Activated B cell treated with CpG ODN at 0.5 μM for 24 hours (primary cell): ENCODE measurements around the gene TM4SF18. TPM values are rescaled to one million over a fixed set of nuclear protein-coding genes. Genes with fewer than 3 reads are reported as not detected.

Experiments
- ATAC-seq: fragments of 200-7000 bp; cut with Tn5 transposase; one replicate; pipeline ENCODE4 v1.10.0; 2021; ENCODE audit warnings: low read depth, mild to moderate bottlenecking, moderate library complexity
- CTCF ChIA-PET: fragments of 350-600 bp; sonication (Branson Sonifier 250); formaldehyde crosslinking; loops from one replicate; lab custom pipeline; 2021; ENCODE audit warnings: antibody characterized with exemption; lab: Charles Lee
- POLR2A ChIA-PET: fragments of 350-600 bp; sonication (Branson Sonifier 250); formaldehyde crosslinking; loops from one replicate; lab custom pipeline; 2021; ENCODE audit warnings: antibody characterized with exemption; lab: Charles Lee
- DNase-seq: peaks from one replicate; pipeline ENCODE4 v3.0.0; 2022
- H3K27ac Mint-ChIP-seq: one replicate; pipeline ENCODE4 v1.8.0; 2020; ENCODE audit warnings: mixed read lengths
- H3K27me3 Mint-ChIP-seq: one replicate; pipeline ENCODE4 v1.8.0; 2021; ENCODE audit warnings: mixed read lengths
- H3K36me3 Mint-ChIP-seq: one replicate; pipeline ENCODE4 v1.8.0; 2021; ENCODE audit warnings: low read depth, mixed read lengths
- H3K4me1 Mint-ChIP-seq: one replicate; pipeline ENCODE4 v1.8.0; 2021; ENCODE audit warnings: mixed read lengths
- H3K4me3 Mint-ChIP-seq: one replicate; pipeline ENCODE4 v1.8.0; 2020; ENCODE audit warnings: mild to moderate bottlenecking, mixed read lengths
- H3K9me3 Mint-ChIP-seq: one replicate; pipeline ENCODE4 v1.8.0; 2020; ENCODE audit warnings: mixed read lengths
- CTCF ChIP-seq: fragments of 200-600 bp; IDR thresholded peaks from one replicate; pipeline ENCODE4 v1.8.0; 2022; ENCODE audit warnings: antibody characterized with exemption, mild to moderate bottlenecking
- intact Hi-C: fragments of 100-400 bp; cut with micrococcal nuclease; formaldehyde crosslinking; loops from one replicate; pipeline ENCODE4 v1.15.1; 2024
- total RNA-seq: library from RNA; stranded (reverse); gene quantifications from 2 replicates; pipeline ENCODE4 v1.2.3, GENCODE V29; 2022

The TM4SF18 gene
- total RNA-seq, 1 donor from 2014 or later = not detected

- no peak overlapping the region for H3K27ac Mint-ChIP-seq
- H3K4me1 Mint-ChIP-seq = no peaks in the 10 kb centered on the region
- no peaks in the 10 kb centered on the region for H3K36me3 Mint-ChIP-seq
- DNase-seq (no peak), ATAC-seq (no peak)
- intact Hi-C loops = no loop called here
- H3K9me3 Mint-ChIP-seq = no peaks in the 10 kb centered on the region
- no peak for TF ChIP-seq CTCF
- H3K27me3 Mint-ChIP-seq = peaks cover 10% of the 10 kb centered on the region
- H3K4me3 Mint-ChIP-seq = no peak overlapping the region
- ChIA-PET CTCF (no interaction called here), POLR2A (no interaction called here)
These were observed 1.1 kb downstream of the TM4SF18 start for GRCh38 chr3:149332227-149332765.

- H3K4me1 Mint-ChIP-seq = no peaks in the 10 kb centered on the region
- ATAC-seq (no peak), DNase-seq (no peak)
- H3K4me3 Mint-ChIP-seq = no peak overlapping the region
- no peak for TF ChIP-seq CTCF
- no peaks in the 10 kb centered on the region for H3K9me3 Mint-ChIP-seq
- H3K27me3 Mint-ChIP-seq = peaks cover 10% of the 10 kb centered on the region
- CTCF ChIA-PET = no interaction called here
- POLR2A ChIA-PET = no interaction called here
- no peak overlapping the region for H3K27ac Mint-ChIP-seq
- intact Hi-C loops = no loop called here
- no peaks in the 10 kb centered on the region for H3K36me3 Mint-ChIP-seq
These were observed 2.0 kb downstream of the TM4SF18 start for GRCh38 chr3:149331396-149331795.

GRCh38 chr3:149330609-149331331 lies 2.7 kb downstream of the TM4SF18 start:
- H3K9me3 Mint-ChIP-seq = no peaks in the 10 kb centered on the region
- H3K27ac Mint-ChIP-seq = no peak overlapping the region
- H3K36me3 Mint-ChIP-seq = no peaks in the 10 kb centered on the region
- DNase-seq (no peak), ATAC-seq (no peak)
- CTCF ChIA-PET = no interaction called here
- H3K4me3 Mint-ChIP-seq = no peak overlapping the region
- intact Hi-C loops = no loop called here
- TF ChIP-seq CTCF = no peak
- H3K4me1 Mint-ChIP-seq = no peaks in the 10 kb centered on the region
- peaks cover 10% of the 10 kb centered on the region for H3K27me3 Mint-ChIP-seq
- POLR2A ChIA-PET = no interaction called here

GRCh38 chr3:149327156-149327555 lies 6.3 kb downstream of the TM4SF18 start:
- no peaks in the 10 kb centered on the region for H3K4me1 Mint-ChIP-seq
- intact Hi-C loops = no loop called here
- ChIA-PET POLR2A (no interaction called here), CTCF (no interaction called here)
- ATAC-seq = no peak
- TF ChIP-seq CTCF = no peak
- no peak overlapping the region for H3K27ac Mint-ChIP-seq
- no peak overlapping the region for H3K4me3 Mint-ChIP-seq
- DNase-seq = no peak
- no peaks in the 10 kb centered on the region for H3K36me3 Mint-ChIP-seq
- peaks cover 11% of the 10 kb centered on the region for H3K27me3 Mint-ChIP-seq
- H3K9me3 Mint-ChIP-seq = no peaks in the 10 kb centered on the region

- no peak for DNase-seq
- H3K27ac Mint-ChIP-seq = no peak overlapping the region
- no peak for ATAC-seq
- intact Hi-C loops = no loop called here
- no peaks in the 10 kb centered on the region for H3K4me1 Mint-ChIP-seq
- H3K4me3 Mint-ChIP-seq = no peak overlapping the region
- no peak for TF ChIP-seq CTCF
- H3K27me3 Mint-ChIP-seq = peaks cover 9% of the 10 kb centered on the region
- H3K9me3 Mint-ChIP-seq = no peaks in the 10 kb centered on the region
- ChIA-PET POLR2A (no interaction called here), CTCF (no interaction called here)
- H3K36me3 Mint-ChIP-seq = no peaks in the 10 kb centered on the region
These were observed 7.9 kb downstream of the TM4SF18 start for GRCh38 chr3:149325581-149325980.
